ENCODE data around the gene RIOK2. TPM values are rescaled to one million over a fixed set of nuclear protein-coding genes. Genes with fewer than 3 reads are reported as not detected.

RIOK2 gene
- total RNA-seq, 3 donors from 2014 or later (not counting 1 experiment from before 2014, with no cell fraction given) = 26.3 to 31.0 (median 28.2) TPM

- H3K9me3 Mint-ChIP-seq = no peaks in the 10 kb centered on the region
- H3K27me3 Mint-ChIP-seq (ENCODE audit: low read depth in 2 of 2) = no peaks in the 10 kb centered on the region
- no peak overlapping the region for H3K27ac Mint-ChIP-seq
- H3K36me3 ChIP-seq (ENCODE audit: control insufficient read depth, insufficient read depth, low read length) = no peaks in the 10 kb centered on the region
- no peak for TF ChIP-seq CTCF (IDR thresholded peaks at IDR 0.05)
- H3K27ac ChIP-seq (ENCODE audit: low read length) = no peak overlapping the region
- DNase-seq (no peak), ATAC-seq (no peak)
- no peak overlapping the region for H3K4me3 Mint-ChIP-seq
- intact Hi-C loops (cut with micrococcal nuclease) = no loop called here
- no peaks in the 10 kb centered on the region for H3K4me1 Mint-ChIP-seq
- no peaks in the 10 kb centered on the region for H3K4me1 ChIP-seq (ENCODE audit: control insufficient read depth, insufficient read depth, low read length)
- no peaks in the 10 kb centered on the region for H3K27me3 ChIP-seq (ENCODE audit: control insufficient read depth, insufficient read depth, low read length)
- H3K36me3 Mint-ChIP-seq = no peaks in the 10 kb centered on the region
- no peak overlapping the region for H3K4me3 ChIP-seq (ENCODE audit: low read length)
- no peaks in the 10 kb centered on the region for H3K9me3 ChIP-seq (ENCODE audit: control insufficient read depth, insufficient read depth, low read length)
- WGBS (ENCODE audit: insufficient coverage) = 85% methylated on average over 3 of the region's 3 CpGs
Measured at GRCh38 chr5:97148288-97148687, 34.8 kb downstream of the RIOK2 start.

- no peaks in the 10 kb centered on the region for H3K4me1 ChIP-seq (ENCODE audit: control insufficient read depth, insufficient read depth, low read length)
- DNase-seq (no peak), ATAC-seq (no peak)
- Mint-ChIP-seq H3K4me1 (no peaks in the 10 kb centered on the region), H3K4me3 (no peak overlapping the region), H3K36me3 (no peaks in the 10 kb centered on the region), H3K27me3 (ENCODE audit: low read depth in 2 of 2) (peaks cover 16 to 29% of the 10 kb centered on the region in 2 donors), H3K9me3 (no peaks in the 10 kb centered on the region), H3K27ac (no peak overlapping the region)
- H3K9me3 ChIP-seq (ENCODE audit: control insufficient read depth, insufficient read depth, low read length) = no peaks in the 10 kb centered on the region
- H3K36me3 ChIP-seq (ENCODE audit: control insufficient read depth, insufficient read depth, low read length) = no peaks in the 10 kb centered on the region
- no peaks in the 10 kb centered on the region for H3K27me3 ChIP-seq (ENCODE audit: control insufficient read depth, insufficient read depth, low read length)
- no peak overlapping the region for H3K4me3 ChIP-seq (ENCODE audit: low read length)
- TF ChIP-seq CTCF (IDR thresholded peaks at IDR 0.05) = no peak
- H3K27ac ChIP-seq (ENCODE audit: low read length) = no peak overlapping the region
- 100% methylated on average over 2 of the region's 2 CpGs for WGBS (ENCODE audit: insufficient coverage)
- intact Hi-C loops (cut with micrococcal nuclease) = no loop called here
Measured at GRCh38 chr5:97143704-97144103, 39.3 kb downstream of the RIOK2 start.

- DNase-seq (peak in 1 of 2 donors; percentile 51), ATAC-seq (peak in 2 of 3 donors; percentile 36 to 51)
- no peaks in the 10 kb centered on the region for H3K4me1 ChIP-seq (ENCODE audit: control insufficient read depth, insufficient read depth, low read length)
- intact Hi-C loops (cut with micrococcal nuclease) = no loop called here
- H3K27me3 ChIP-seq (ENCODE audit: control insufficient read depth, insufficient read depth, low read length) = no peaks in the 10 kb centered on the region
- no peaks in the 10 kb centered on the region for H3K9me3 ChIP-seq (ENCODE audit: control insufficient read depth, insufficient read depth, low read length)
- H3K36me3 Mint-ChIP-seq = no peaks in the 10 kb centered on the region
- no peak within 1 kb of the TSS for H3K4me3 Mint-ChIP-seq
- no peaks in the 10 kb centered on the region for H3K9me3 Mint-ChIP-seq
- peaks cover 20 to 30% of the 10 kb centered on the region in 2 donors for H3K27me3 Mint-ChIP-seq (ENCODE audit: low read depth in 2 of 2)
- WGBS (ENCODE audit: insufficient coverage) = 55% methylated on average over 6 of the region's 6 CpGs
- TF ChIP-seq CTCF (IDR thresholded peaks at IDR 0.05) = no peak
- H3K27ac ChIP-seq (ENCODE audit: low read length) = no peak within 1 kb of the TSS
- H3K27ac Mint-ChIP-seq = no peak within 1 kb of the TSS
- H3K4me3 ChIP-seq (ENCODE audit: low read length) = no peak within 1 kb of the TSS
- no peaks in the 10 kb centered on the region for H3K4me1 Mint-ChIP-seq
- H3K36me3 ChIP-seq (ENCODE audit: control insufficient read depth, insufficient read depth, low read length) = no peaks in the 10 kb centered on the region
Measured at GRCh38 chr5:97142521-97143254, 40.4 kb downstream of the RIOK2 start, which contains the start of gene LIX1. Gene LIX1 (minus strand): TSS chr5:97142611. CDS start chr5:97142576, 35 bp downstream.

GRCh38 chr5:97141539-97141938 is 41.5 kb downstream of the RIOK2 start:
- Histone ChIP-seq H3K4me3 (ENCODE audit: low read length) (no peak overlapping the region), H3K27ac (ENCODE audit: low read length) (no peak overlapping the region), H3K27me3 (ENCODE audit: control insufficient read depth, insufficient read depth, low read length) (no peaks in the 10 kb centered on the region), H3K9me3 (ENCODE audit: control insufficient read depth, insufficient read depth, low read length) (no peaks in the 10 kb centered on the region), H3K36me3 (ENCODE audit: control insufficient read depth, insufficient read depth, low read length) (no peaks in the 10 kb centered on the region), H3K4me1 (ENCODE audit: control insufficient read depth, insufficient read depth, low read length) (no peaks in the 10 kb centered on the region)
- intact Hi-C loops (cut with micrococcal nuclease) = no loop called here
- H3K9me3 Mint-ChIP-seq = no peaks in the 10 kb centered on the region
- no peak for DNase-seq
- 100% methylated on average over 1 of the region's 2 CpGs for WGBS (ENCODE audit: insufficient coverage)
- no peak for ATAC-seq
- no peak for TF ChIP-seq CTCF (IDR thresholded peaks at IDR 0.05)
- H3K27me3 Mint-ChIP-seq (ENCODE audit: low read depth in 2 of 2) = peaks cover 20 to 30% of the 10 kb centered on the region in 2 donors
- H3K4me3 Mint-ChIP-seq = no peak overlapping the region
- H3K27ac Mint-ChIP-seq = no peak overlapping the region
- H3K4me1 Mint-ChIP-seq = no peaks in the 10 kb centered on the region
- no peaks in the 10 kb centered on the region for H3K36me3 Mint-ChIP-seq

Data from natural killer cell (primary cell).